Brain microvascular endothelial cell (primary cell): Measurements from ENCODE around the gene PSMC1.

Experiments
- DNase-seq: peaks from one replicate; pipeline ENCODE4 v3.0.0-alpha.2; 2020
- H3K27ac ChIP-seq: fragments of 250-450 bp; sonication (Bioruptor Pico); 2 replicates; pipeline ENCODE4 v1.5.1; 2020; ENCODE audit warnings: mild to moderate bottlenecking, moderate library complexity
- H3K27me3 ChIP-seq: fragments of 250-450 bp; sonication (Bioruptor Pico); replicated peaks from 2 replicates; pipeline ENCODE4 v1.5.1; 2020; ENCODE audit warnings: mild to moderate bottlenecking
- H3K36me3 ChIP-seq: fragments of 250-450 bp; sonication (Bioruptor Pico); replicated peaks from 2 replicates; pipeline ENCODE4 v1.5.1; 2020; ENCODE audit warnings: mild to moderate bottlenecking
- H3K4me3 ChIP-seq: 2 replicates; pipeline ENCODE4 v1.5.1; 2011; ENCODE audit warnings: low read depth, mild to moderate bottlenecking, control low read depth, low read length, moderate library complexity
- in situ Hi-C: cut with HindIII; loops from 2 replicates; pipeline ENCODE4 v1.10.0; 2017; ENCODE audit warnings: low sequenced_read_pairs, low pct_ligation_motif_present
- TF ChIP-seq, protein P1 (sequence below): IDR thresholded peaks from 2 replicates; pipeline ENCODE4 v1.5.1; 2011; ENCODE audit warnings: low read depth, mild to moderate bottlenecking, moderate library complexity, low read length, control low read depth, inconsistent platforms; ENCODE audit errors: missing control alignments

PSMC1 gene

DNA sequence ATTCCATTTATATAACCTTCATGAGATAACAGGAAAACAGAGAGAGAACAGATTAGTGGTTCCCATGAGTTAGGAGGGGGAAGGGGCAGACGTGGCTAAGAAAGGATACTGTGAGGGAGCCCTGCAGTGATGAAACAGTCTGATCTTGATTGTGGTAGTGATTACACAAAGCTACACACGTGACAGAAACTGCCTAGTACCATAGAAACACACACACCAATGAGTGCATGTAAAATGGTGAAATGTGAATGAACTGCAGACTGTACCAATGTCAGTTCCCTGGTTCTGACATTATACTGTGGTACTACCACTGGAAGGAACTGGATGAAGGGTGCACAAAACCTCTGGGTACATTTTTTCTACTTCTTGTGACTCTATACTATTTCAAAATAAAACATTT lies 38.5 kb downstream of the PSMC1 start:
- in situ Hi-C loops = no loop called here
- H3K27ac ChIP-seq = no peak overlapping the region
- no peaks in the 10 kb centered on the region for H3K27me3 ChIP-seq
- no peak overlapping the region for H3K4me3 ChIP-seq
- TF ChIP-seq, protein P1, sequence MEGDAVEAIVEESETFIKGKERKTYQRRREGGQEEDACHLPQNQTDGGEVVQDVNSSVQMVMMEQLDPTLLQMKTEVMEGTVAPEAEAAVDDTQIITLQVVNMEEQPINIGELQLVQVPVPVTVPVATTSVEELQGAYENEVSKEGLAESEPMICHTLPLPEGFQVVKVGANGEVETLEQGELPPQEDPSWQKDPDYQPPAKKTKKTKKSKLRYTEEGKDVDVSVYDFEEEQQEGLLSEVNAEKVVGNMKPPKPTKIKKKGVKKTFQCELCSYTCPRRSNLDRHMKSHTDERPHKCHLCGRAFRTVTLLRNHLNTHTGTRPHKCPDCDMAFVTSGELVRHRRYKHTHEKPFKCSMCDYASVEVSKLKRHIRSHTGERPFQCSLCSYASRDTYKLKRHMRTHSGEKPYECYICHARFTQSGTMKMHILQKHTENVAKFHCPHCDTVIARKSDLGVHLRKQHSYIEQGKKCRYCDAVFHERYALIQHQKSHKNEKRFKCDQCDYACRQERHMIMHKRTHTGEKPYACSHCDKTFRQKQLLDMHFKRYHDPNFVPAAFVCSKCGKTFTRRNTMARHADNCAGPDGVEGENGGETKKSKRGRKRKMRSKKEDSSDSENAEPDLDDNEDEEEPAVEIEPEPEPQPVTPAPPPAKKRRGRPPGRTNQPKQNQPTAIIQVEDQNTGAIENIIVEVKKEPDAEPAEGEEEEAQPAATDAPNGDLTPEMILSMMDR = no peak
- no peak for DNase-seq
- peaks cover 20% of the 10 kb centered on the region for H3K36me3 ChIP-seq

DNA sequence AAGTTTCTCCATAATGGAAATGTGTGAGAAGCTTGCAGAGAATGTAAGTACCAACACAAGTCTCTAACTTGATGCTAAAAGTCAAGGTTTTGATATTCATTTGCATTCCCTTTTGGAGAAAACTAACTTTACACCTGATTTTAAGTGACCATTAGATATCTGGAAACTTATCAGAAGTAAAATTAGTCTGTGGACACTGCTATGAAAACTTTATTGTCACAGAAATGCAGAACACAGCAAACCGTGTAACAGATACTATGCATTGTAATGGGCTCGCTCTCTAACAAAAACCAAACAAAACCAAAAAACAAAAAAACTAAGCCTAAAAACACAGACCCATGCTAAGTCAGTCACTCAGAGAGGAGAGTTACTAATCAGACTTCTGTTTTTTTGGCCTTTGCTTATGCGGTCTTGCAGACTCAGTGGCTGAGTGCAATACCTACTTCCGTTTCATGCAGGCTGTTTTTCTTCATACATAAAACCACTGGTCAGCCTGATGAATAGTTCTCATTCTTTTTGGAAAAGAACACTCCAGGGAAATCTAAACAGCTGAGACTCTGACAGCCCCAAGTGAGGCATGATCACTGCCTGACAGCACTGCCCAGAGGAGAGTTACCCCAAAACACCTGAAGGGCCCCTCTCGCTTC lies 39.6 kb downstream of the PSMC1 start:
- in situ Hi-C loops = no loop called here
- DNase-seq = peak; percentile 51
- H3K36me3 ChIP-seq = peaks cover 15% of the 10 kb centered on the region
- TF ChIP-seq, protein P1 = no peak
- H3K27me3 ChIP-seq = no peaks in the 10 kb centered on the region
- H3K27ac ChIP-seq = no peak overlapping the region
- no peak overlapping the region for H3K4me3 ChIP-seq

DNA sequence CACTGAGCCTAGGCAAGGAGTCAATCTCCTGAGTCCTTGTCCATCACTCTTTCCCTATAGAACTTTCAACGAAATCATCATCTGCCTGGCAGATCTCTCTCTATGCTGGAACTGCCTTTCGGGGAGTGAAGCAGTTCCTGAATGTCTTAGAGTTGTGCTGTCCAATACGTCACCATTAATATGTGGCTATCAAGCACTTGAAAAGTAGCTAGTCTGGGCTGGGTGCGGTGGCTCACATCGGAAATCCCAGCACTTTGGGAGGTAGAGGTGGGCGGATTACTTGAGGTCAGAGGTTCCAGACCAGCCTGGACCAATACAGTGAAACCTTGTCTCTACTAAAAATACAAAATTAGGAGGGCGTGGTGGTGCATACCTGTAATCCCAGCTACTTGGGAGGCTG lies 40.3 kb downstream of the PSMC1 start:
- no peaks in the 10 kb centered on the region for H3K27me3 ChIP-seq
- H3K4me3 ChIP-seq = no peak overlapping the region
- TF ChIP-seq, protein P1 = no peak
- in situ Hi-C loops = no loop called here
- no peak overlapping the region for H3K27ac ChIP-seq
- no peak for DNase-seq
- H3K36me3 ChIP-seq = peaks cover 13% of the 10 kb centered on the region

DNA sequence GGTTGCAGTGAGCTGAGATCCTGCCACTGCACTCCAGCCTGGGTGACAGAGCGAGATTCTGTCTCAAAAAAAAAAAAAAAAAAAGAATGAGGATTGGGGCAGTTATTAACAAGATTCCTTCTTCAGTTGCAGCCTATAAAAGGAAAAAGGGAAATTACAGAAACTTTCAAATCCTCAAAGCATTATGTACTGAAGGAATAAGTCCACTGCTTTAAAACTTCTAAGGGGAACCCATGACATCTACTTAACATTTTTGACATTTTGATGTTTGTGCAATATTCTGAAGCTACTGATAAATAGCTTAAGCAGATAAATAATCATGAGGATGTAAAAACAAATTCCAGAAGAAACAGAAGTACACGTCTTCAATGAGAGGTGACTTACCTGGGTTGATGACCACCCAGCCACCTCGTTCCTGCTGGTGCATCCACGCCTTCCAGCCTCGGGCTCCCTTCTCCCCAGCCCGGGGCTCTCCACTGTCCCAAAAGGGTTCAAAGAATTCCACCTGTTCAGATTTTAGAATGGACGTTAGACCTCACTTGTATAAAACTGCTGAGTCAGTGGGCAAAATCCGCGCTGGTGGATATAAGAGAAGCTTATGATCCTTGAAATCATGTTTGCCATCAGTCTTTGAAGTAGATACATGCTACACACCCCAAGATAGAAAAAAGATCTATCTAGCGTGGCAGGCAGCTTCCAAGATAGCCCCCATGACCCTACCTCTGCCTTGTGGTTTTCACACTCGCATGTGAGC lies 41.7 kb downstream of the PSMC1 start:
- no peak overlapping the region for H3K27ac ChIP-seq
- in situ Hi-C loops = no loop called here
- no peaks in the 10 kb centered on the region for H3K27me3 ChIP-seq
- no peak overlapping the region for H3K4me3 ChIP-seq
- TF ChIP-seq, protein P1 = no peak
- peaks cover 6% of the 10 kb centered on the region for H3K36me3 ChIP-seq
- DNase-seq = no peak

DNA sequence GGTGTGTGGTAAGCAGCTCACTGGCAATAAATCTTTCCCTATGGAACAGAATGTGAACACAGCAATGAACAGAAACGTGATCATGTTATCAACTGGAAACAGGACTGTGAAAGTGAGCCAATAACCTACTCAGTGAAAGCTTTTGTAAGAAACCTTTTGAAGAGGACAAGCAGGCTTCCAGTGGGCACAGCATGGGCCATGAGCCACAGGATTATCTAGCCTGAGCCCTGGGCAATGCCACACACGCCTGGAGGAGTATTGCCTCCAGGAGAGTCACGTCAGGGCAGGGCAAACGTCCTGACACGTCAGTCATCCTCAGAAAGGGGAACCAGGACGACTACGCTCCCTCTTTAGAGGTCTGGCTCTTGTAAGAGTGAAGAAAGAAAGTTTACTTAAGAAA lies 43.1 kb downstream of the PSMC1 start:
- Histone ChIP-seq H3K27ac (no peak overlapping the region), H3K27me3 (no peaks in the 10 kb centered on the region), H3K4me3 (no peak overlapping the region), H3K36me3 (peaks cover 11% of the 10 kb centered on the region)
- DNase-seq = no peak
- in situ Hi-C loops = no loop called here
- TF ChIP-seq, protein P1 = no peak

DNA sequence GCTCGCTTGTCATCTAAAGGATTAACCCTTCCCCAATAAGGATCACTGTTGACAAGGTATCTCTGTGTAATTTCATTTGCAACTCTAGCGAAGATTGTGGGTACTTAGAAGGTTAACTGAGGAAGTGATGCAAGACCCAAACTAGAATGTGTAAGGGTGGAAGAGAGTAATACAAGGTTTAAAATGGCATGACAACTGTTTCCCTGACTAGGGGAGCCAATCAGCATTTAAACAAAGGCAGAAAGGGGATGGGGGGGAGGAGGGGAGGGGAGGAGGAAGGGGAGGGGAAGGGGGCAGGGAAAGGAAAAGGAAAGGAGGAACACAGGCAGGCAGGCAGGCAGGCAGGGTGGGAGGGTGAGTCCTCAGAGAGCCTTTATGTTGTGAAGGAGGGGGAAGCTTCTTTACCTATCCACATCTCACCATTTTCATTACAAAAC lies 44.3 kb downstream of the PSMC1 start:
- H3K27ac ChIP-seq = no peak overlapping the region
- DNase-seq = no peak
- H3K4me3 ChIP-seq = no peak overlapping the region
- H3K36me3 ChIP-seq = peaks cover 11% of the 10 kb centered on the region
- TF ChIP-seq, protein P1 = no peak
- in situ Hi-C loops = no loop called here
- no peaks in the 10 kb centered on the region for H3K27me3 ChIP-seq
